Measurements from ENCODE around the gene GRIA4.

The GRIA4 gene

GRCh38 chr11:105741488-105742020, 131.7 kb downstream of the GRIA4 start:
- no peaks in the 10 kb centered on the region for H3K4me1 ChIP-seq (ENCODE audit: control insufficient read depth in 1 of 2, insufficient read depth in 1 of 2, low read depth in 1 of 2, low read length in 1 of 2)
- no peak overlapping the region for H3K4me3 ChIP-seq (ENCODE audit: low read depth in 1 of 2, low read length in 1 of 2)
- no peak for TF ChIP-seq CTCF (IDR thresholded peaks at IDR 0.05)
- H3K9me3 ChIP-seq: no peaks in the 10 kb centered on the region
- H3K36me3 ChIP-seq: no peaks in the 10 kb centered on the region
- no peak overlapping the region for H3K27ac ChIP-seq
- no peaks in the 10 kb centered on the region for H3K27me3 ChIP-seq

GRCh38 chr11:105754260-105754659, 144.4 kb downstream of the GRIA4 start:
- H3K27ac ChIP-seq: no peak overlapping the region
- TF ChIP-seq CTCF (IDR thresholded peaks at IDR 0.05): no peak
- H3K4me3 ChIP-seq (ENCODE audit: low read depth in 1 of 2, low read length in 1 of 2): no peak overlapping the region
- H3K36me3 ChIP-seq: no peaks in the 10 kb centered on the region
- no peaks in the 10 kb centered on the region for H3K27me3 ChIP-seq
- no peaks in the 10 kb centered on the region for H3K9me3 ChIP-seq
- no peaks in the 10 kb centered on the region for H3K4me1 ChIP-seq (ENCODE audit: control insufficient read depth in 1 of 2, insufficient read depth in 1 of 2, low read depth in 1 of 2, low read length in 1 of 2)

- TF ChIP-seq CTCF (IDR thresholded peaks at IDR 0.05): no peak
- no peaks in the 10 kb centered on the region for H3K27me3 ChIP-seq
Observed at GRCh38 chr11:105754716-105755115, 144.8 kb downstream of the GRIA4 start.

GRCh38 chr11:105757107-105757506, 147.2 kb downstream of the GRIA4 start:
- TF ChIP-seq CTCF (IDR thresholded peaks at IDR 0.05): no peak
- Histone ChIP-seq H3K4me3 (ENCODE audit: low read depth in 1 of 2, low read length in 1 of 2) (no peak overlapping the region), H3K27ac (no peak overlapping the region), H3K4me1 (ENCODE audit: control insufficient read depth in 1 of 2, insufficient read depth in 1 of 2, low read depth in 1 of 2, low read length in 1 of 2) (no peaks in the 10 kb centered on the region), H3K9me3 (no peaks in the 10 kb centered on the region), H3K36me3 (no peaks in the 10 kb centered on the region), H3K27me3 (no peaks in the 10 kb centered on the region)

More at GRCh38 chr11:105754716-105755115, 144.8 kb downstream of the GRIA4 start:
- no peaks in the 10 kb centered on the region for H3K36me3 ChIP-seq
- no peak overlapping the region for H3K4me3 ChIP-seq (ENCODE audit: low read depth in 1 of 2, low read length in 1 of 2)
- H3K9me3 ChIP-seq: no peaks in the 10 kb centered on the region
- no peaks in the 10 kb centered on the region for H3K4me1 ChIP-seq (ENCODE audit: control insufficient read depth in 1 of 2, insufficient read depth in 1 of 2, low read depth in 1 of 2, low read length in 1 of 2)
- no peak overlapping the region for H3K27ac ChIP-seq

GRCh38 chr11:105763594-105763993, 153.7 kb downstream of the GRIA4 start:
- no peak for TF ChIP-seq CTCF (IDR thresholded peaks at IDR 0.05)
- no peak overlapping the region for H3K4me3 ChIP-seq (ENCODE audit: low read depth in 1 of 2, low read length in 1 of 2)
- no peaks in the 10 kb centered on the region for H3K36me3 ChIP-seq
- H3K27me3 ChIP-seq: no peaks in the 10 kb centered on the region
- H3K27ac ChIP-seq: no peak overlapping the region
- H3K9me3 ChIP-seq: no peaks in the 10 kb centered on the region
- no peaks in the 10 kb centered on the region for H3K4me1 ChIP-seq (ENCODE audit: control insufficient read depth in 1 of 2, insufficient read depth in 1 of 2, low read depth in 1 of 2, low read length in 1 of 2)

GRCh38 chr11:105767931-105768330, 158.1 kb downstream of the GRIA4 start:
- no peak for TF ChIP-seq CTCF (IDR thresholded peaks at IDR 0.05)
- no peaks in the 10 kb centered on the region for H3K4me1 ChIP-seq (ENCODE audit: control insufficient read depth in 1 of 2, insufficient read depth in 1 of 2, low read depth in 1 of 2, low read length in 1 of 2)
- H3K4me3 ChIP-seq (ENCODE audit: low read depth in 1 of 2, low read length in 1 of 2): no peak overlapping the region
- no peaks in the 10 kb centered on the region for H3K9me3 ChIP-seq
- H3K36me3 ChIP-seq: no peaks in the 10 kb centered on the region
- H3K27ac ChIP-seq: no peak overlapping the region
- no peaks in the 10 kb centered on the region for H3K27me3 ChIP-seq

All from neutrophil (primary cell).